Keratinocyte (primary cell): ENCODE results near the gene CCDC27.

Experiments used
- EZH2 ChIP-seq: IDR thresholded peaks from one replicate; pipeline ENCODE4 v1.6.1; 2012; ENCODE audit warnings: inconsistent platforms, mild to moderate bottlenecking, low read length, moderate library complexity
- TF ChIP-seq, protein P1 (sequence below), 3 experiments: IDR thresholded peaks in 1 of 3; conservative IDR thresholded peaks in 1 of 3; optimal IDR thresholded peaks in 1 of 3; 2 replicates in 2 of 3; 3 replicates in 1 of 3; pipeline versions ENCODE3 to v1.5.1; 2011; ENCODE audit warnings: low read length in 3 of 3, mild to moderate bottlenecking in 3 of 3, moderate library complexity in 2 of 3, control low read depth in 1 of 3, inconsistent platforms in 1 of 3; ENCODE audit not compliant: insufficient read depth in 2 of 3; ENCODE audit errors: extremely low read depth in 1 of 3

DNA sequence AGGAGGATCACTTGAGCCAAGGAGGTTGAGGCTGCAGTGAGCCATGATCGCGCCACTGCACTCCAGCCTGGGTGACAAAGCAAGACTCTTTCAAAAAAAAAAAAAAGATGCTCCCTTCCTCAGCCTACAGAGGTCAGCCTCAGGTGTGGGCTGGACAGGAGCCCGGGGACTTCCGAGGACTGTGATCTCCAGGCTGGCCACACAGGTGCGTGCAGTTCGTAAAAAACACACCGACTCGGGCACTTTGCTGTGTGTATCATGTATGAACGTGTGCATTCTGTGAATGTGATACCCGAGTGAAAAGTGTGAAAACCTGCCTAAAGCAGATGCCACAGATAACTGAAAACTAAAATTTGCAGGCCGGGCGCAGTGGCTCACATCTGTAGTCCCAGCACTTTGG is 8.4 kb upstream of the CCDC27 start:
- TF ChIP-seq, protein P1, sequence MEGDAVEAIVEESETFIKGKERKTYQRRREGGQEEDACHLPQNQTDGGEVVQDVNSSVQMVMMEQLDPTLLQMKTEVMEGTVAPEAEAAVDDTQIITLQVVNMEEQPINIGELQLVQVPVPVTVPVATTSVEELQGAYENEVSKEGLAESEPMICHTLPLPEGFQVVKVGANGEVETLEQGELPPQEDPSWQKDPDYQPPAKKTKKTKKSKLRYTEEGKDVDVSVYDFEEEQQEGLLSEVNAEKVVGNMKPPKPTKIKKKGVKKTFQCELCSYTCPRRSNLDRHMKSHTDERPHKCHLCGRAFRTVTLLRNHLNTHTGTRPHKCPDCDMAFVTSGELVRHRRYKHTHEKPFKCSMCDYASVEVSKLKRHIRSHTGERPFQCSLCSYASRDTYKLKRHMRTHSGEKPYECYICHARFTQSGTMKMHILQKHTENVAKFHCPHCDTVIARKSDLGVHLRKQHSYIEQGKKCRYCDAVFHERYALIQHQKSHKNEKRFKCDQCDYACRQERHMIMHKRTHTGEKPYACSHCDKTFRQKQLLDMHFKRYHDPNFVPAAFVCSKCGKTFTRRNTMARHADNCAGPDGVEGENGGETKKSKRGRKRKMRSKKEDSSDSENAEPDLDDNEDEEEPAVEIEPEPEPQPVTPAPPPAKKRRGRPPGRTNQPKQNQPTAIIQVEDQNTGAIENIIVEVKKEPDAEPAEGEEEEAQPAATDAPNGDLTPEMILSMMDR (optimal IDR thresholded peaks at IDR 0.05 in 1 of 3, IDR thresholded peaks at IDR 0.05 in 1 of 3, conservative IDR thresholded peaks at IDR 0.05 in 1 of 3; ENCODE audit: extremely low read depth in 1 of 3, insufficient read depth in 2 of 3, low read length in 3 of 3): no peak
- TF ChIP-seq EZH2: no peak
